IMR-90 (cell line): ENCODE results near the gene SLC4A11. TPM values are rescaled to one million over a fixed set of nuclear protein-coding genes. Genes with fewer than 3 reads are reported as not detected.

Experiments used
- ATAC-seq: fragments of 200-7000 bp; cut with Tn5 transposase; 2 replicates; pipeline ENCODE4 v1.9.1; 2020; ENCODE audit warnings: low read depth, mild to moderate bottlenecking, moderate library complexity
- BruUV-seq: library from RNA; stranded (reverse); fragments of 400-500 nt; replicated peaks from 2 replicates; lab custom pipeline; 2021; lab: Mats Ljungman, UMichigan
- CTCF ChIA-PET: fragments of 300-600 bp; formaldehyde crosslinking; extraction: SDS; loops from one replicate; lab custom pipeline; 2021; ENCODE audit warnings: antibody characterized with exemption; lab: Yijun Ruan, JAX
- POLR2A ChIA-PET: fragments of 300-600 bp; sonication (Branson Sonifier 250); formaldehyde crosslinking; loops from one replicate; lab custom pipeline; 2022; ENCODE audit warnings: antibody characterized with exemption; ENCODE audit not compliant: unreplicated experiment; lab: Charles Lee
- DNase-seq: peaks from one replicate; pipeline ENCODE4 v3.0.0; 2013
- H2AFZ ChIP-seq: replicated peaks from 2 replicates; pipeline ENCODE3; 2013; ENCODE audit warnings: low read length, mild to moderate bottlenecking; ENCODE audit not compliant: poor library complexity
- H2AK5ac ChIP-seq: 2 replicates; pipeline ENCODE4 v1.6.1; 2013; ENCODE audit warnings: low read depth, low read length, inconsistent platforms
- H2AK9ac ChIP-seq: replicated peaks from 2 replicates; pipeline ENCODE3; 2013; ENCODE audit warnings: mild to moderate bottlenecking, low read depth, low read length, moderate library complexity; ENCODE audit not compliant: poor library complexity
- H2BK120ac ChIP-seq: 2 replicates; pipeline ENCODE4 v1.6.1; 2013; ENCODE audit warnings: low read depth, low read length, inconsistent platforms
- H2BK15ac ChIP-seq: 3 replicates; pipeline ENCODE4 v1.6.1; 2013; ENCODE audit warnings: low read depth, low read length, inconsistent platforms
- H2BK20ac ChIP-seq: 2 replicates; pipeline ENCODE4 v1.6.1; 2013; ENCODE audit warnings: low read depth, mild to moderate bottlenecking, inconsistent platforms, low read length, moderate library complexity
- H2BK5ac ChIP-seq: 2 replicates; pipeline ENCODE4 v1.6.1; 2013; ENCODE audit warnings: mild to moderate bottlenecking, low read depth, low read length, inconsistent platforms; ENCODE audit not compliant: poor library complexity, severe bottlenecking
- H3K14ac ChIP-seq: replicated peaks from 2 replicates; pipeline ENCODE4 v1.6.1; 2013; ENCODE audit warnings: low read depth, low read length, inconsistent platforms
- H3K18ac ChIP-seq: 2 replicates; pipeline ENCODE4 v1.6.1; 2013; ENCODE audit warnings: low read depth, low read length, control low read depth
- H3K23ac ChIP-seq: 2 replicates; pipeline ENCODE4 v1.6.1; 2013; ENCODE audit warnings: low read depth, low read length, inconsistent platforms
- H3K27ac ChIP-seq: 2 replicates; pipeline ENCODE4 v1.5.1; 2013; ENCODE audit warnings: mild to moderate bottlenecking, control low read depth, low read length; ENCODE audit not compliant: insufficient read depth
- H3K27me3 ChIP-seq: 2 replicates; pipeline ENCODE4 v1.6.1; 2013; ENCODE audit warnings: low read length; ENCODE audit not compliant: control insufficient read depth, insufficient read depth
- H3K36me3 ChIP-seq: 2 replicates; pipeline ENCODE4 v1.6.1; 2013; ENCODE audit warnings: low read length, mixed read lengths; ENCODE audit not compliant: control insufficient read depth, insufficient read depth
- H3K4ac ChIP-seq: 2 replicates; pipeline ENCODE4 v1.6.1; 2013; ENCODE audit warnings: low read depth, low read length, inconsistent platforms
- H3K4me1 ChIP-seq: 2 replicates; pipeline ENCODE4 v1.6.1; 2013; ENCODE audit warnings: low read length, mixed read lengths; ENCODE audit not compliant: control insufficient read depth, insufficient read depth
- H3K4me2 ChIP-seq: 2 replicates; pipeline ENCODE4 v1.6.1; 2013; ENCODE audit warnings: low read depth, mild to moderate bottlenecking, control low read depth, low read length, moderate library complexity
- H3K4me3 ChIP-seq: 2 replicates; pipeline ENCODE4 v1.5.1; 2013; ENCODE audit warnings: low read depth, mild to moderate bottlenecking, control low read depth, low read length, moderate library complexity; ENCODE audit not compliant: insufficient read depth
- H3K56ac ChIP-seq: 2 replicates; pipeline ENCODE4 v1.6.1; 2013; ENCODE audit warnings: low read length, inconsistent platforms; ENCODE audit not compliant: insufficient read depth; ENCODE audit errors: extremely low read depth
- H3K79me1 ChIP-seq, 2 experiments: 2 replicates each; pipeline ENCODE4 v1.6.1; 2013; ENCODE audit warnings: low read length in 2 of 2, inconsistent platforms in 1 of 2, low read depth in 1 of 2
- H3K9ac ChIP-seq: 2 replicates; pipeline ENCODE4 v1.6.1; 2013; ENCODE audit warnings: low read depth, low read length, control low read depth
- H3K9me1 ChIP-seq: 2 replicates; pipeline ENCODE4 v1.6.1; 2013; ENCODE audit warnings: low read length, inconsistent platforms; ENCODE audit not compliant: insufficient read depth
- H3K9me3 ChIP-seq: 2 replicates; pipeline ENCODE4 v1.6.1; 2013; ENCODE audit warnings: low read length; ENCODE audit not compliant: control insufficient read depth, insufficient read depth
- H4K20me1 ChIP-seq: 2 replicates; pipeline ENCODE4 v1.6.1; 2013; ENCODE audit warnings: low read length, inconsistent platforms; ENCODE audit not compliant: insufficient read depth
- H4K5ac ChIP-seq: 2 replicates; pipeline ENCODE4 v1.6.1; 2013; ENCODE audit warnings: mild to moderate bottlenecking, low read depth, low read length, control low read depth
- H4K8ac ChIP-seq, 2 experiments: 2 replicates each; pipeline ENCODE4 v1.6.1; 2013; ENCODE audit warnings: low read depth in 2 of 2, low read length in 2 of 2, control low read depth in 1 of 2, inconsistent platforms in 1 of 2
- H4K91ac ChIP-seq: 2 replicates; pipeline ENCODE4 v1.6.1; 2013; ENCODE audit warnings: low read depth, low read length, inconsistent platforms; ENCODE audit not compliant: insufficient read depth
- CEBPB ChIP-seq: IDR thresholded peaks from 2 replicates; pipeline ENCODE4 v1.6.1; 2012; ENCODE audit warnings: low read depth, low read length, improper control_type of control experiment
- CHD1 ChIP-seq: IDR thresholded peaks from 2 replicates; pipeline ENCODE4 v1.6.1; 2012; ENCODE audit warnings: low read depth, low read length, improper control_type of control experiment
- MXI1 ChIP-seq: IDR thresholded peaks from 2 replicates; pipeline ENCODE4 v1.6.1; 2012; ENCODE audit warnings: low read depth, mild to moderate bottlenecking, low read length, moderate library complexity, borderline replicate concordance
- RAD21 ChIP-seq: IDR thresholded peaks from 2 replicates; pipeline ENCODE4 v1.6.1; 2012; ENCODE audit warnings: low read length, improper control_type of control experiment
- RCOR1 ChIP-seq: IDR thresholded peaks from 2 replicates; pipeline ENCODE4 v1.6.1; 2012; ENCODE audit warnings: mild to moderate bottlenecking, low read length, improper control_type of control experiment; ENCODE audit not compliant: insufficient replicate concordance
- RFX5 ChIP-seq: IDR thresholded peaks from 2 replicates; pipeline ENCODE4 v1.8.0; 2012; ENCODE audit warnings: low read depth, mild to moderate bottlenecking, low read length, moderate library complexity
- WGBS, 2 experiments: methylation state at CpG; one replicate each; pipeline versions ENCODE4 v1.1.5 to v1.1.7; 2013; ENCODE audit warnings: missing lambda C conversion rate in 2 of 2; ENCODE audit not compliant: insufficient read length in 1 of 2; ENCODE audit errors: extremely low coverage in 2 of 2; 5-methylcytosine and 5-hydroxymethylcytosine counted together
- dilution Hi-C: fragments of 300-500 bp; cut with HindIII; formaldehyde crosslinking; loops from one replicate; pipeline ENCODE4 v1.14.3; 2018; ENCODE audit warnings: low sequenced_read_pairs; ENCODE audit not compliant: unreplicated experiment
- in situ Hi-C: fragments of 300-500 bp; cut with MboI; formaldehyde crosslinking; loops from 3 replicates; pipeline ENCODE4 v1.14.3; 2019; ENCODE audit warnings: low sequenced_read_pairs, inconsistent platforms, mixed read lengths
- intact Hi-C: fragments of 100-400 bp; cut with micrococcal nuclease; formaldehyde crosslinking; loops from 2 replicates; pipeline ENCODE4 v1.10.0; 2022
- polyA plus RNA-seq, 3 experiments: library from polyadenylated mRNA; depleted of rRNA; stranded (reverse); fragments of >200 nt; gene quantifications; 2 replicates each; pipeline ENCODE4 v1.2.3, GENCODE V29; 2012; ENCODE audit warnings: low replicate concordance in 1 of 3
- total RNA-seq: library from RNA; depleted of rRNA; stranded (reverse); fragments of >200 nt; gene quantifications from 2 replicates; pipeline ENCODE4 v1.2.3, GENCODE V29; 2012
- TF ChIP-seq, protein P1 (sequence below): fragments of 150-350 bp; IDR thresholded peaks from 2 replicates; pipeline ENCODE4 v1.6.1; 2016; ENCODE audit warnings: low read depth, mild to moderate bottlenecking, low read length, moderate library complexity, borderline replicate concordance
- TF ChIP-seq, protein P2 (sequence below): fragments of 150-350 bp; IDR thresholded peaks from 2 replicates; pipeline ENCODE4 v1.6.1; 2017; ENCODE audit warnings: mild to moderate bottlenecking, antibody characterized with exemption, low read length, low read depth

Gene SLC4A11
- total and polyA plus RNA-seq, 2 of the 4 experiments (the other 2 are of a cell fraction), result 0.36 to 0.79 TPM

DNA sequence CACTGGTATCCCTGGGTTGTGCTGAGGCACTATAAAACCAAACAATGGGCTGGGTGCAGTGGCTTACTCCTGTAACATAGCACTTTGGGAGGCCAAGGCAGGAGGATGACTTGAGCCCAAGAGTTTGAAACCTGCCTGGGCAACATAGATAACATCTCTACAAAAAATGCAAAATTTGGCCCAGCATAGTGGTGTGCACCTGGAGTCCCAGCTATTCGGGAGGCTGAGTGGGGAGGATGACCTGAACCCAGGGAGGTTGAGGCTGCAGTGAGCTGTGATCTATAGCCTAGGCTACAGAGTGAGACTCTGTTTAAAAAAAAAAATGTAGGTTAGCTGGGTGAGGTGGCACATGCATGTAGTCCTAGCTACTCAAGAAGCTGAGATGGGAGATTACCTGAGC lies 7.7 kb upstream of the SLC4A11 start:
- no peak for DNase-seq
- WGBS, 2 experiments, result no CpG with 5 or more reads among the region's 1 CpG
- ChIA-PET CTCF (no interaction called here), POLR2A (interaction anchor here (0.6 kb wide), 1 partner anchor 20 kb away, joined by 3 read pairs; no protein-coding TSS in a partner anchor)
- H3K56ac ChIP-seq, result no peak overlapping the region
- peaks cover 6% of the 10 kb centered on the region; the same call in 1 of the 2 replicates for H3K27me3 ChIP-seq
- dilution Hi-C loops (no loop called here), in situ Hi-C loops (no loop called here), intact Hi-C loops (no loop called here)
- no peak overlapping the region for H2AK5ac ChIP-seq
- no peak overlapping the region for H4K5ac ChIP-seq
- no peak overlapping the region for H3K23ac ChIP-seq
- no peak overlapping the region for H2BK5ac ChIP-seq
- no TSS peak for BruUV-seq
- no peak overlapping the region for H3K27ac ChIP-seq
- no peak overlapping the region for H2BK120ac ChIP-seq
- no peak overlapping the region for H3K14ac ChIP-seq
- H3K4me1 ChIP-seq, result no peaks in the 10 kb centered on the region
- H3K4ac ChIP-seq, result no peak overlapping the region
- no peak overlapping the region for H2AK9ac ChIP-seq
- no peaks in the 10 kb centered on the region for H3K9me3 ChIP-seq
- H3K36me3 ChIP-seq, result peaks cover 2% of the 10 kb centered on the region; the same call in 1 of the 2 replicates
- H3K18ac ChIP-seq, result no peak overlapping the region
- H3K9me1 ChIP-seq, result no peaks in the 10 kb centered on the region
- no peak overlapping the region for H3K9ac ChIP-seq
- TF ChIP-seq RAD21 (no peak), MXI1 (no peak), RCOR1 (no peak), RFX5 (no peak), CEBPB (no peak), CHD1 (no peak)
- TF ChIP-seq, protein P1, sequence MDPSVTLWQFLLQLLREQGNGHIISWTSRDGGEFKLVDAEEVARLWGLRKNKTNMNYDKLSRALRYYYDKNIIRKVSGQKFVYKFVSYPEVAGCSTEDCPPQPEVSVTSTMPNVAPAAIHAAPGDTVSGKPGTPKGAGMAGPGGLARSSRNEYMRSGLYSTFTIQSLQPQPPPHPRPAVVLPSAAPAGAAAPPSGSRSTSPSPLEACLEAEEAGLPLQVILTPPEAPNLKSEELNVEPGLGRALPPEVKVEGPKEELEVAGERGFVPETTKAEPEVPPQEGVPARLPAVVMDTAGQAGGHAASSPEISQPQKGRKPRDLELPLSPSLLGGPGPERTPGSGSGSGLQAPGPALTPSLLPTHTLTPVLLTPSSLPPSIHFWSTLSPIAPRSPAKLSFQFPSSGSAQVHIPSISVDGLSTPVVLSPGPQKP, result no peak
- TF ChIP-seq, protein P2, sequence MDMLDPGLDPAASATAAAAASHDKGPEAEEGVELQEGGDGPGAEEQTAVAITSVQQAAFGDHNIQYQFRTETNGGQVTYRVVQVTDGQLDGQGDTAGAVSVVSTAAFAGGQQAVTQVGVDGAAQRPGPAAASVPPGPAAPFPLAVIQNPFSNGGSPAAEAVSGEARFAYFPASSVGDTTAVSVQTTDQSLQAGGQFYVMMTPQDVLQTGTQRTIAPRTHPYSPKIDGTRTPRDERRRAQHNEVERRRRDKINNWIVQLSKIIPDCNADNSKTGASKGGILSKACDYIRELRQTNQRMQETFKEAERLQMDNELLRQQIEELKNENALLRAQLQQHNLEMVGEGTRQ, result no peak
- no peak overlapping the region for H2AFZ ChIP-seq
- no peak overlapping the region for H2BK20ac ChIP-seq
- no peak overlapping the region for H3K4me3 ChIP-seq
- no peak overlapping the region for H4K91ac ChIP-seq
- H4K20me1 ChIP-seq, result no peaks in the 10 kb centered on the region
- ATAC-seq, result no peak
- no peak overlapping the region for H3K4me2 ChIP-seq
- no peaks in the 10 kb centered on the region for H3K79me1 ChIP-seq
- no peak overlapping the region for H2BK15ac ChIP-seq
- H4K8ac ChIP-seq, result no peak overlapping the region
